HepG2 (cell line): Measurements from ENCODE around the gene CFAP61. TPM values are rescaled to one million over a fixed set of nuclear protein-coding genes. Genes with fewer than 3 reads are reported as not detected.
A peak's percentile ranks its signal among the peaks of the same experiment; 100 is the strongest.

Experiments used
- ATAC-seq: fragments of 200-7000 bp; cut with Tn5 transposase; 3 replicates; pipeline ENCODE4 v1.9.1; 2020; ENCODE audit warnings: mild to moderate bottlenecking, moderate library complexity
- BruUV-seq: library from RNA; stranded (reverse); fragments of 400-500 nt; replicated peaks from 2 replicates; lab custom pipeline; 2021; lab: Mats Ljungman, UMichigan
- CTCF ChIA-PET: fragments of 300-600 bp; formaldehyde crosslinking; extraction: SDS; loops from one replicate; lab custom pipeline; 2021; ENCODE audit warnings: low total read pairs, inconsistent platforms, low intra/inter-chr PET ratio; lab: Yijun Ruan, JAX
- POLR2A ChIA-PET: fragments of 350-600 bp; sonication (Branson Sonifier 250); formaldehyde crosslinking; loops from one replicate; lab custom pipeline; 2020; ENCODE audit warnings: antibody characterized with exemption, inconsistent platforms; lab: Yijun Ruan, JAX
- DNase-seq: peaks from one replicate; pipeline ENCODE4 v3.0.0-alpha.2; 2015; ENCODE audit warnings: low spot score
- FAIRE-seq: peaks from 3 replicates; lab custom pipeline; 2011; peaks lifted over from hg19 to GRCh38; lab: Jason Lieb, UNC
- H2AFZ ChIP-seq: one replicate; pipeline ENCODE4 v1.6.1; 2011; ENCODE audit warnings: low read length, inconsistent platforms
- H3K27ac ChIP-seq: fragments of 300-600 bp; 3 replicates; pipeline ENCODE4 v1.8.0; 2011; ENCODE audit warnings: mixed run types, mild to moderate bottlenecking, mixed read lengths, low read length, inconsistent platforms; ENCODE audit not compliant: insufficient read depth; ENCODE audit errors: extremely low read length
- H3K27me3 ChIP-seq, 2 experiments: fragments of 200-600 bp in 1 of 2; 2 replicates in 1 of 2; 3 replicates in 1 of 2; pipeline versions ENCODE4 v1.6.0 to v1.8.0; 2011; ENCODE audit warnings: low read length in 2 of 2, mild to moderate bottlenecking in 2 of 2, moderate library complexity in 2 of 2, inconsistent platforms in 1 of 2; ENCODE audit not compliant: insufficient read depth in 2 of 2, control insufficient read depth in 1 of 2
- H3K36me3 ChIP-seq, 2 experiments: fragments of 200-600 bp in 1 of 2; replicated peaks in 1 of 2; 2 replicates in 1 of 2; 3 replicates in 1 of 2; pipeline versions ENCODE4 v1.5.1 to v1.8.0; 2011; ENCODE audit warnings: low read length in 2 of 2, inconsistent platforms in 1 of 2; ENCODE audit not compliant: insufficient read depth in 2 of 2, control insufficient read depth in 1 of 2
- H3K4me1 ChIP-seq: 2 replicates; pipeline ENCODE4 v1.5.1; 2012; ENCODE audit warnings: low read length, inconsistent platforms; ENCODE audit not compliant: insufficient read depth
- H3K4me2 ChIP-seq: 2 replicates; pipeline ENCODE4 v1.6.0; 2011; ENCODE audit warnings: low read depth, low read length, inconsistent platforms
- H3K4me3 ChIP-seq, 3 experiments: fragments of 200-600 bp in 1 of 3; sonication (generic), shearing (Covaris generic) in 1 of 3; replicated peaks in 1 of 3; 2 replicates each; pipeline ENCODE4 v1.5.1; 2011 to 2016; ENCODE audit warnings: low read length in 3 of 3, inconsistent platforms in 2 of 3, low read depth in 2 of 3, mild to moderate bottlenecking in 2 of 3, control low read depth in 1 of 3, mixed read lengths in 1 of 3; ENCODE audit not compliant: insufficient read depth in 1 of 3
- H3K79me2 ChIP-seq: one replicate; pipeline ENCODE4 v1.6.1; 2011; ENCODE audit warnings: low read length, inconsistent platforms; ENCODE audit not compliant: insufficient read depth
- H3K9ac ChIP-seq: 2 replicates; pipeline ENCODE4 v1.6.0; 2011; ENCODE audit warnings: mild to moderate bottlenecking, low read depth, low read length, inconsistent platforms; ENCODE audit not compliant: insufficient read depth
- H3K9me3 ChIP-seq: 2 replicates; pipeline ENCODE4 v1.5.1; 2012; ENCODE audit warnings: mild to moderate bottlenecking, low read length
- H4K20me1 ChIP-seq: 2 replicates; pipeline ENCODE4 v1.6.0; 2011; ENCODE audit warnings: inconsistent platforms, mild to moderate bottlenecking, low read length, moderate library complexity; ENCODE audit not compliant: insufficient read depth
- CENPX ChIP-seq: sonication (generic); formaldehyde crosslinking; IDR thresholded peaks from 2 replicates; pipeline ENCODE4 v1.9.0; 2021; ENCODE audit warnings: mild to moderate bottlenecking, missing genetic modification reagents, moderate library complexity
- IRF1 ChIP-seq: sonication (generic); formaldehyde crosslinking; IDR thresholded peaks from 2 replicates; pipeline ENCODE4 v1.4.0; 2020; ENCODE audit warnings: low read depth, mild to moderate bottlenecking, missing genetic modification reagents
- ZNF263 ChIP-seq: sonication (generic); formaldehyde crosslinking; IDR thresholded peaks from 2 replicates; pipeline ENCODE4 v1.4.0; 2020; ENCODE audit warnings: missing genetic modification reagents
- ZNF317 ChIP-seq: sonication (generic); formaldehyde crosslinking; IDR thresholded peaks from 2 replicates; pipeline ENCODE4 v1.5.0; 2020; ENCODE audit warnings: mild to moderate bottlenecking, missing genetic modification reagents
- ZNF740 ChIP-seq: sonication (generic); formaldehyde crosslinking; IDR thresholded peaks from 2 replicates; pipeline ENCODE4 v1.4.0; 2020; ENCODE audit warnings: missing genetic modification reagents
- WGBS: methylation state at CpG from one replicate; pipeline ENCODE4 v1.1.6; 2017; ENCODE audit warnings: low lambda C conversion rate; 5-methylcytosine and 5-hydroxymethylcytosine counted together
- in situ Hi-C: cut with HindIII; loops from 2 replicates; pipeline ENCODE4 v1.10.0; 2017; ENCODE audit warnings: low pct_unique_long_range_greater_than_20kb; ENCODE audit not compliant: extremely low pct_ligation_motif_present
- intact Hi-C: fragments of 100-400 bp; cut with micrococcal nuclease; formaldehyde crosslinking; loops from one replicate; pipeline ENCODE4 v1.10.0; 2022; ENCODE audit not compliant: unreplicated experiment
- polyA plus RNA-seq, 8 experiments: library from polyadenylated mRNA; depleted of rRNA in 3 of 8; stranded (reverse) in 7 of 8; unstranded in 1 of 8; fragments of >200 nt; fragmentation: Illumina TruSeq in 4 of 8; extraction: Trizol in 4 of 8; gene quantifications; 2 replicates each; pipeline versions ENCODE4 v1.2.1 to v1.2.3, GENCODE V29; 2011 to 2016; ENCODE audit warnings: low read depth in 4 of 8, missing spikeins in 1 of 8, mixed read lengths in 1 of 8; ENCODE audit not compliant: insufficient read depth in 1 of 8
- total RNA-seq, 5 experiments: library from RNA; depleted of rRNA; stranded (reverse); fragments of >200 nt; fragmentation: Illumina TruSeq; extraction: Trizol; gene quantifications; 2 replicates each; pipeline ENCODE4 v1.2.3, GENCODE V29; 2016; ENCODE audit warnings: low read depth in 1 of 5
- TF ChIP-seq, protein P1 (sequence below): fragments of 450-650 bp; IDR thresholded peaks from 2 replicates; pipeline ENCODE4 v1.6.1; 2016
- TF ChIP-seq, protein P2 (sequence below): IDR thresholded peaks from 2 replicates; pipeline ENCODE4 v1.6.1; 2012; ENCODE audit warnings: low read depth, low read length, improper control_type of control experiment
- TF ChIP-seq, protein P3 (sequence below): IDR thresholded peaks from 2 replicates; pipeline ENCODE4 v1.6.1; 2016
- TF ChIP-seq, protein P4 (sequence below): sonication (generic); formaldehyde crosslinking; IDR thresholded peaks from 2 replicates; pipeline ENCODE4 v1.4.0; 2020; ENCODE audit warnings: missing genetic modification reagents

The CFAP61 gene
- total and polyA plus RNA-seq, 2 of the 13 experiments (the other 11 are each of a cell fraction or from before 2014, with no cell fraction given) = 0.27 TPM; not detected in 1

DNA sequence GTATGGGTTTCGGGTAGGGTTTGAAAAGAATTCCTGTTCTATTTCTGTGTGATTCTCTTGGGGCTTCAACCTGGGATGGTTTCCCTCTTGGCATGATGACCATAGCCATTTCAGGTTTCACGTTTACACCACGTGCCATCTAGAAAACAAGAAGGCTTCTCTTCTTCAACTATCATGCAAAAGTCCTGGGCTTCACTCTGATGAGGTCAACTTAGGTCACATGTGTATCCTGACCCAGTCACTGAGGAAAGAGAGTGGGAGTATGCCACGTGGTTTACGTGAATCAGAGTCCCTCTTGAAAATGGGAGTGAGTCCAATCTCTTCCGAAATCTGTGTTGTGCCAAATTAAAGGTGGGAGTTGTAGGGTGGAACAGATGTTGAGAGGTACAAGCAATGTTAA is 174.2 kb downstream of the CFAP61 start:
- H3K4me1 ChIP-seq = no peaks in the 10 kb centered on the region
- no peaks in the 10 kb centered on the region for H4K20me1 ChIP-seq
- no peak overlapping the region for H3K4me2 ChIP-seq
- no peak overlapping the region for H3K4me3 ChIP-seq
- intact Hi-C loops = no loop called here
- no peak overlapping the region for H3K9ac ChIP-seq
- in situ Hi-C loops = no loop called here
- no peaks in the 10 kb centered on the region for H3K79me2 ChIP-seq
- ATAC-seq (no peak), DNase-seq (no peak), FAIRE-seq (no peak)
- H3K27ac ChIP-seq = no peak overlapping the region
- peaks cover 5 to 30% of the 10 kb centered on the region in 2 experiments; a peak in 4 of 5 replicates for H3K27me3 ChIP-seq
- H2AFZ ChIP-seq = no peak overlapping the region
- no peak for TF ChIP-seq ZNF740 (CRISPR knock-in tag)
- TF ChIP-seq, protein P1, sequence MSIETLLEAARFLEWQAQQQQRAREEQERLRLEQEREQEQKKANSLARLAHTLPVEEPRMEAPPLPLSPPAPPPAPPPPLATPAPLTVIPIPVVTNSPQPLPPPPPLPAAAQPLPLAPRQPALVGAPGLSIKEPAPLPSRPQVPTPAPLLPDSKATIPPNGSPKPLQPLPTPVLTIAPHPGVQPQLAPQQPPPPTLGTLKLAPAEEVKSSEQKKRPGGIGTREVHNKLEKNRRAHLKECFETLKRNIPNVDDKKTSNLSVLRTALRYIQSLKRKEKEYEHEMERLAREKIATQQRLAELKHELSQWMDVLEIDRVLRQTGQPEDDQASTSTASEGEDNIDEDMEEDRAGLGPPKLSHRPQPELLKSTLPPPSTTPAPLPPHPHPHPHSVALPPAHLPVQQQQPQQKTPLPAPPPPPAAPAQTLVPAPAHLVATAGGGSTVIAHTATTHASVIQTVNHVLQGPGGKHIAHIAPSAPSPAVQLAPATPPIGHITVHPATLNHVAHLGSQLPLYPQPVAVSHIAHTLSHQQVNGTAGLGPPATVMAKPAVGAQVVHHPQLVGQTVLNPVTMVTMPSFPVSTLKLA = peak; percentile 79
- WGBS = 18% methylated on average over 6 of the region's 6 CpGs
- no peaks in the 10 kb centered on the region for H3K36me3 ChIP-seq
- BruUV-seq = no TSS peak
- ChIA-PET CTCF (no interaction called here), POLR2A (no interaction called here)
- H3K9me3 ChIP-seq = no peaks in the 10 kb centered on the region

DNA sequence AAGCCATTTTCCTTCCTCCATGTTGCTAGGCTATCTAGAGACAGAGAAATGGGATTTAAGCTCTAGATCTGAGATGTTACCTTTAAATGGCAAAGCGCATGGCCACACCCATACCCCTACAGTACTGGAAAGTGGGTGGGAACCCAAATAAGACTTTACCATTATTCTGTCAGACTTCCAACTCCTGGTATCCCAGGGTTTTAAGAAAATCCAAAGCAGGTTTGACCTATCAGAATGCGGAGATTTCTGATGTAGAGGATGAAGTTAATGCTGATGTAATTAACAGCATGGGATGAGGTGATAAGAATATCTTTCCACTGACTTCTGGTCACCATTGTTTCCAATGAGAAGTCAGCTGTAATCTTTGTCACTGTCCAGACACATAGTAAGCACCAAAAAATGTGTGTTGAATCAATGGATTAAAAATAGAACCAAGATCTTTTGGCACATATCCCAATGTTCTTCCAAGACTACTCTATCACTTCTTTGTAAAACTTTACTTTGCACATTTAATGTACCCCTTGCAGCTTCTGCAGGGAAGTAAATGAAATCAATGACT is 174.8 kb downstream of the CFAP61 start:
- BruUV-seq = no TSS peak
- no peaks in the 10 kb centered on the region for H3K9me3 ChIP-seq
- no peaks in the 10 kb centered on the region for H4K20me1 ChIP-seq
- H3K79me2 ChIP-seq = no peaks in the 10 kb centered on the region
- 15% methylated on average over 2 of the region's 2 CpGs for WGBS
- TF ChIP-seq, protein P2, sequence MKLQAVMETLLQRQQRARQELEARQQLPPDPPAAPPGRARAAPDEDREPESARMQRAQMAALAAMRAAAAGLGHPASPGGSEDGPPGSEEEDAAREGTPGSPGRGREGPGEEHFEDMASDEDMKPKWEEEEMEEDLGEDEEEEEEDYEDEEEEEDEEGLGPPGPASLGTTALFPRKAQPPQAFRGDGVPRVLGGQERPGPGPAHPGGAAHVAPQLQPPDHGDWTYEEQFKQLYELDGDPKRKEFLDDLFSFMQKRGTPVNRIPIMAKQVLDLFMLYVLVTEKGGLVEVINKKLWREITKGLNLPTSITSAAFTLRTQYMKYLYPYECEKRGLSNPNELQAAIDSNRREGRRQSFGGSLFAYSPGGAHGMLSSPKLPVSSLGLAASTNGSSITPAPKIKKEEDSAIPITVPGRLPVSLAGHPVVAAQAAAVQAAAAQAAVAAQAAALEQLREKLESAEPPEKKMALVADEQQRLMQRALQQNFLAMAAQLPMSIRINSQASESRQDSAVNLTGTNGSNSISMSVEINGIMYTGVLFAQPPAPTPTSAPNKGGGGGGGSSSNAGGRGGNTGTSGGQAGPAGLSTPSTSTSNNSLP = no peak
- TF ChIP-seq IRF1 (CRISPR knock-in tag) = no peak
- TF ChIP-seq, protein P3, sequence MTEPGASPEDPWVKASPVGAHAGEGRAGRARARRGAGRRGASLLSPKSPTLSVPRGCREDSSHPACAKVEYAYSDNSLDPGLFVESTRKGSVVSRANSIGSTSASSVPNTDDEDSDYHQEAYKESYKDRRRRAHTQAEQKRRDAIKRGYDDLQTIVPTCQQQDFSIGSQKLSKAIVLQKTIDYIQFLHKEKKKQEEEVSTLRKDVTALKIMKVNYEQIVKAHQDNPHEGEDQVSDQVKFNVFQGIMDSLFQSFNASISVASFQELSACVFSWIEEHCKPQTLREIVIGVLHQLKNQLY (CRISPR knock-in tag) = no peak
- TF ChIP-seq, protein P4, sequence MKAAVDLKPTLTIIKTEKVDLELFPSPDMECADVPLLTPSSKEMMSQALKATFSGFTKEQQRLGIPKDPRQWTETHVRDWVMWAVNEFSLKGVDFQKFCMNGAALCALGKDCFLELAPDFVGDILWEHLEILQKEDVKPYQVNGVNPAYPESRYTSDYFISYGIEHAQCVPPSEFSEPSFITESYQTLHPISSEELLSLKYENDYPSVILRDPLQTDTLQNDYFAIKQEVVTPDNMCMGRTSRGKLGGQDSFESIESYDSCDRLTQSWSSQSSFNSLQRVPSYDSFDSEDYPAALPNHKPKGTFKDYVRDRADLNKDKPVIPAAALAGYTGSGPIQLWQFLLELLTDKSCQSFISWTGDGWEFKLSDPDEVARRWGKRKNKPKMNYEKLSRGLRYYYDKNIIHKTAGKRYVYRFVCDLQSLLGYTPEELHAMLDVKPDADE (CRISPR knock-in tag) = no peak
- TF ChIP-seq CENPX (CRISPR knock-in tag) = no peak
- TF ChIP-seq ZNF263 (CRISPR knock-in tag) = no peak
- TF ChIP-seq ZNF317 (CRISPR knock-in tag) = peak; percentile 90
- POLR2A ChIA-PET = no interaction called here
- intact Hi-C loops (no loop called here), in situ Hi-C loops (no loop called here)
- H3K4me2 ChIP-seq = no peak overlapping the region
- H3K36me3 ChIP-seq = no peaks in the 10 kb centered on the region
- CTCF ChIA-PET = no interaction called here
- H3K4me3 ChIP-seq = no peak overlapping the region
- no peaks in the 10 kb centered on the region for H3K4me1 ChIP-seq
- FAIRE-seq = no peak
- no peak for DNase-seq
- H3K27me3 ChIP-seq = peaks cover 6 to 30% of the 10 kb centered on the region in 2 experiments; a peak in 3 of 5 replicates
- H2AFZ ChIP-seq = no peak overlapping the region
- no peak for ATAC-seq
- no peak overlapping the region for H3K9ac ChIP-seq
- H3K27ac ChIP-seq = no peak overlapping the region
